Frontal cortex (tissue), 4 donors: ENCODE results near the gene LENEP. TPM values are rescaled to one million over a fixed set of nuclear protein-coding genes. Genes with fewer than 3 reads are reported as not detected.
"Not testable (repeated sequence)": the region's sequence is repeated elsewhere in the genome, so short reads cannot be mapped to it uniquely, and the experiment has no call there.

ENCODE experiments used
- DNase-seq, 2 donors: peaks; one replicate each; pipeline ENCODE4 v3.0.0; 2012; ENCODE audit warnings: low spot score in 2 of 2
- FAIRE-seq: peaks from 2 replicates; lab custom pipeline; 2012; peaks lifted over from hg19 to GRCh38; lab: Jason Lieb, UNC
- total RNA-seq: library from RNA; depleted of rRNA; stranded (reverse); fragments of >200 nt; gene quantifications from one replicate; pipeline ENCODE4 v1.2.3, GENCODE V29; 2014
- donor health status: control.
- donor health status: control.
- donor health status: control.

The LENEP gene
- total RNA-seq, 1 donor from 2014 or later, result 1.2 TPM

DNA sequence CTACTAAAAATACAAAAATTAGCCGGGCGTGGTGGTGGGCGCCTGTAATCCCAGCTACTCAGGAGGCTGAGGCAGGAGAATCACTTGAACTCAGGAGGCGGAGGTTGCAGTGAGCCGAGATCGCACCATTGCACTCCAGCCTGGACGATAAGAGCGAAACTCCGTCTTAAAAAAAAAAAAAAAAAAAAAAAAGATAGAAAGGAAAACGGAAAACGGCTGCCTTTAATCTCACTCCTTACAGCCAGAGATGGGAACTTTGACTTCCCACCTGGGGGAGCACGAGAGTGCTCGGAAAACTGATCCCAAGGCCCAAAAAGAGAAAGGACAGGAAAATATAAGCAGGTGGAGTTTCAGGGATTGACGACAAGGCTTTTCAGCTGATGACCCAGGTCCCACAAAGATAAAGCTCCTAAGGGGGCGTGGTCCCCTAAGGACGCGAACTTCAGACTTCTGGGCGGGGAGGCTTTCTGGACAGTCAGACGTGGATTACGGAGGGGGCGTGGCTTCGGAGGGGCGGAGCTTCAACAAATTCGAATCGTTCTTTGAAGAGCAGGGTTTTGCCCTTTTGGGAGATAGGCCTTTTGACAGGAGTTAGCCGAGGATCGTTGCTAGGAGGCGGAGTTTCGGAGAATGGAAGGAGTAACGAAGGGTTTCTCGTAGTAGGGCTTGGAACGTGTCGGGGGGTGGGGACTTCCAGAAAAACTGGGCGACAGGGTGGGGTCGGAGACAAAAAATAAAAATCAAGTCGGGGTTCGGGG, 19.9 kb upstream of the LENEP start:
- DNase-seq, result peak; percentile 57 to 73
- no peak for FAIRE-seq

GRCh38 chr1:154974102-154974807, 19.1 kb upstream of the LENEP start, which contains the start of gene CKS1B:
Gene CKS1B (plus strand): TSS chr1:154974681. CDS start chr1:154974746, 65 bp downstream.
- DNase-seq (peak; percentile 89 to 90), FAIRE-seq (peak; percentile 97)

GRCh38 chr1:154974808-154975408, 18.5 kb upstream of the LENEP start:
- DNase-seq, result peak; percentile 52 to 68
- no peak for FAIRE-seq

- FAIRE-seq (no peak), DNase-seq (no peak)
Observed at GRCh38 chr1:154975409-154976059, 17.9 kb upstream of the LENEP start.

DNA sequence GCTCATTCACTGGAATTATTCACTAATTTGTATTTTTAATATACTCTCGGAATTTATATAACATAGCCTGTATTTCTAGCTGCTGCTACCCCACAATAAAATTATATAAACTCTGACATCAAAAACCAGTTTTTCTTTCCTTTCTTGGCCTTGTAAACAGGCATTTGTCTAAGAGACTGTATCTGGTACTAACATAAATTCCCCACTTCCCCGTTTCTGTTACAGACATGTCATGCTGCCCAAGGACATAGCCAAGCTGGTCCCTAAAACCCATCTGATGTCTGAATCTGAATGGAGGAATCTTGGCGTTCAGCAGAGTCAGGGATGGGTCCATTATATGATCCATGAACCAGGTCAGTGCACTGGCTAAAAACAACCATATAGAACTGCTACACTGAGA, 15.6 kb upstream of the LENEP start:
- not testable (repeated sequence) for DNase-seq, FAIRE-seq

GRCh38 chr1:154978360-154978759, 15.0 kb upstream of the LENEP start:
- DNase-seq, result no peak
- no peak for FAIRE-seq

GRCh38 chr1:154982341-154982740, 11.0 kb upstream of the LENEP start:
- DNase-seq (no peak), FAIRE-seq (no peak)

DNA sequence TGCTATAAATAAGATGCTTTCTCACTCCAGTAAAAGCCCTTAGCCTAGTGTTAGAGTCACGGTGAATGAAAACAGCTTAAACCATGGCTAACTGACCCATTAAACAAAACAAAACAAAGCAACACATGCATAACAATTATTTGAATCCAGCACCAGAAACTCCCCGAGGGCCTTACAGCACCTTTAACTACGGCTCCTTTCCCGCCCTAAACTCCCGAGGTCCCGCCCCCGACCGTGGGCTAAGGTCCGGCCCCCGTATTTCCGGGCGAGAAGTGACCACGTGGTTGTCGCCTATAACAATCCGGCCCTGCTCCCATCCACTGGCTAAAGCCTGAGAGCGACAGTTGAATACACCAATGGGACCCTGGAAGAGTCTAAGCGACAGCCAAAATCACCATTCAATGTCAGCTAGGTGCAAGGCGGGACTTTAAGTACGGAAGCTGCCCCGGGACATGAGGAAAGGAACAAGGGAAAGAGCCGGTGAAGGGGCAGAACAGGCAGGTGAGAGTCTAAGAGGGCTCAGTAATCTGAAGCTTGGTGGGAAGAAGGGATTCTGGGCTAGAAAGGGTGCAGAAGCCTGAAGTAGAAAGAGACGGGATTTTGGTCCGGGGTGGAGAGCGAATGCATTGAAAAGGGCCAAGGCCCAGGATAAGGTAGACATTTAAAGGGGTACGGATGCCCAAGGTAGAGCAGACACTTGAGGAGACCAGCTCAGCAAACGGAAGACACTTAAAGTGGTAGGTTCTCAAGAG, 10.3 kb upstream of the LENEP start, which contains the start of gene FLAD1:
TSS of gene FLAD1 (plus strand) at position 448 of the 752 bp plus-strand sequence. CDS start 351 bp downstream, outside the sequence.
- peak; percentile 84 to 97 for DNase-seq
- FAIRE-seq, result peak; percentile 86

DNA sequence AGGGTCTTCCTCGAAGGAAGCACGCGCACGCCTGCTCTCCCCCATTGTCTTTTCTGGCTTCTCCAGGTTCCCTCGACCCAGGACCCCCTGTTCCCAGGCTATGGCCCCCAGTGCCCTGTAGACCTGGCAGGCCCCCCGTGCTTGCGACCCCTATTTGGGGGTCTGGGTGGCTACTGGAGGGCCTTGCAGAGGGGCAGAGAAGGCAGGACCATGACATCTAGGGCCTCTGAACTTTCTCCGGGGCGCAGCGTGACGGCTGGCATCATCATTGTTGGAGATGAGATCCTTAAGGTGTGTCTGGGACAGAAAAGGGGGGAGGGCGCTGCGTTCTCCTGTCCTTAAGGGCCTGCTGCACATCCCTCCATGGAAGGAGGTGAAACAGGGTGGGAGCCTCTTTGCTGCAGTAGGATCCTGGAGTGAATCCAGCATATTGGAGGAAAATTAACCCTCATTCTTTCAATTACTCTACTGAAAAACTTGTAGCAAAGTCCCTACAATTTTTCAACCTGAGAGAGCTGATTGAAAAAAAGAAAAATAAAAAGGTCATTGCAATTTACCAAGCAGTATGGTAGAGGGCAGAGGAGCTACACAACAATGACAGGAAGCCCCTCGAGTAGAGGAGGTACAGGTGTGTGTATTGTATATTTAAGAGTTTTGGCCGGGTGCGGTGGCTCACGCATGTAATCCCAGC, 9.5 kb upstream of the LENEP start:
- DNase-seq (no peak), FAIRE-seq (no peak)

DNA sequence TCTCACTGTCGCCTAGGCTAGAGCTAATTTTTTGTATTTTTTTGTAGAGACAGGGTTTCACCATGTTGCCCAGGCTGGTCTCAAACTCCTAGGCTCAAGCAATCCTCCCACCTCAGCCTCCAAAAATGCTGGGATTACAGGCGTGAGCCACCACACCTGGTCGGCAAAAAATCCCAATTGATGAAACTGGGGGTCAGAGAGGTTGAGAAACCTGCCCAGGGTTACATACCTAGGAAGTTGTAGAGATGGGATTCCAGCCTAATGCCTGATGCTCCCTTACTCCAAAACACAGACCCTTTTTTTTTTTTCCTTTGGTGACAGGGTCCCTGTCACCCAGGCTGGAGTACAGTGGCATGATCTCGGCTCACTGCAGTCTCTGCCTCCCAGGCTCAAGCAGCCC, 6.7 kb upstream of the LENEP start:
- not testable (repeated sequence) for DNase-seq

GRCh38 chr1:154987326-154987725, 6.1 kb upstream of the LENEP start:
- no peak for FAIRE-seq
- DNase-seq, result no peak

More for the DNA sequence above, 6.7 kb upstream of the LENEP start:
- FAIRE-seq, result not testable (repeated sequence)

DNA sequence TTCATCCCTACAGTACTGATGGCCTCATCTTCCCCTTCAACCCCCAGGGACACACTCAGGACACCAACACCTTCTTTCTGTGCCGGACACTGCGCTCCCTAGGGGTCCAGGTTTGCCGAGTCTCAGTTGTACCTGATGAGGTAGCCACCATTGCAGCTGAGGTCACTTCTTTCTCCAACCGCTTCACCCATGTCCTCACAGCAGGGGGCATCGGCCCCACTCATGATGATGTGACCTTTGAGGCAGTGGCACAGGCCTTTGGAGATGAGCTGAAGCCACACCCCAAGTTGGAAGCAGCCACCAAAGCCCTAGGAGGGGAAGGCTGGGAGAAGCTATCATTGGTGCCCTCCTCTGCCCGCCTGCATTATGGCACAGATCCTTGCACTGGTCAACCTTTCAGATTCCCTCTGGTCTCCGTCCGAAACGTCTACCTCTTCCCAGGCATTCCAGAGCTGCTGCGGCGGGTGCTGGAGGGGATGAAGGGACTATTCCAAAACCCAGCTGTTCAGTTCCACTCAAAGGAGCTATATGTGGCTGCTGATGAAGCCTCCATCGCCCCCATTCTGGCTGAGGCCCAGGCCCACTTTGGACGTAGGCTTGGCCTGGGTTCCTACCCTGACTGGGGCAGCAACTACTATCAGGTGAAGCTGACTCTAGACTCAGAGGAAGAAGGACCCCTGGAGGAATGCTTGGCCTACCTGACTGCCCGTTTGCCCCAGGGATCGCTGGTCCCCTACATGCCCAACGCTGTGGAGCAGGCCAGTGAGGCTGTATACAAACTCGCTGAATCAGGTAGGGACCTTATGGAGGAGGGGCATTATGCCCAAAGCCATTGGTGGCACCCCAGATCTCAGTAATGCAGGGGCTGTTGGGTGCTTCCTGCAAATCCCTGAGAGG, 5.1 kb upstream of the LENEP start:
- FAIRE-seq, result no peak
- DNase-seq, result no peak

DNA sequence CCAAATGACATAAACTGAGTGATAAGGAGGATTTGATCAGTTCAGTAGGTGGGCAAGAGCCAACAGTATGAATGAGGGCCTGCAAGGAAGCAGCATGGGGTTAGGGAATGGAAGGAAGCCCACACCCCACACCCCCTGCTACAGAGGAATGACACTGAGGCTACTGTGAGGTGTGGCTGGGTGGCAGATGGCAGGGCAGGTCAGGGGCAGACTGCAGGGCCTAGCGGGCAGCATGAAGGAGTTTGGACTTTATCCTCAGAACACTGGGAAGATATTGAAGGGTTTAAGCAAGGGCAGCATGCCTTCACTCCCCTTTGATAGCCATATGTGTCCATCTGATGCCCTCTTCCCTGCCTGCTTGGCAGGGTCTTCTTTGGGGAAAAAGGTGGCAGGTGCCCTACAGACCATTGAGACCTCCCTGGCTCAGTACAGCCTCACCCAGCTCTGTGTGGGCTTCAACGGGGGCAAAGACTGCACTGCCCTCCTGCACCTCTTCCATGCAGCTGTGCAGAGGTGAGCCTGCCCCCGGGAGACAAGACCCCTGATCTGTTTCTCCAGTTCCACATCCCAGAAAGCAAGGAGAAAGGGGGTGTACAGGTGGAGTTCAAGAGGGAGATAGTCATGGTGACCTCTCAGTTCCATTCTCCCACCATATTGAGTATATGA, 4.1 kb upstream of the LENEP start:
- DNase-seq (no peak), FAIRE-seq (no peak)

- FAIRE-seq, result no peak
- DNase-seq, result no peak
Observed at GRCh38 chr1:154990276-154990675, 3.1 kb upstream of the LENEP start.

DNA sequence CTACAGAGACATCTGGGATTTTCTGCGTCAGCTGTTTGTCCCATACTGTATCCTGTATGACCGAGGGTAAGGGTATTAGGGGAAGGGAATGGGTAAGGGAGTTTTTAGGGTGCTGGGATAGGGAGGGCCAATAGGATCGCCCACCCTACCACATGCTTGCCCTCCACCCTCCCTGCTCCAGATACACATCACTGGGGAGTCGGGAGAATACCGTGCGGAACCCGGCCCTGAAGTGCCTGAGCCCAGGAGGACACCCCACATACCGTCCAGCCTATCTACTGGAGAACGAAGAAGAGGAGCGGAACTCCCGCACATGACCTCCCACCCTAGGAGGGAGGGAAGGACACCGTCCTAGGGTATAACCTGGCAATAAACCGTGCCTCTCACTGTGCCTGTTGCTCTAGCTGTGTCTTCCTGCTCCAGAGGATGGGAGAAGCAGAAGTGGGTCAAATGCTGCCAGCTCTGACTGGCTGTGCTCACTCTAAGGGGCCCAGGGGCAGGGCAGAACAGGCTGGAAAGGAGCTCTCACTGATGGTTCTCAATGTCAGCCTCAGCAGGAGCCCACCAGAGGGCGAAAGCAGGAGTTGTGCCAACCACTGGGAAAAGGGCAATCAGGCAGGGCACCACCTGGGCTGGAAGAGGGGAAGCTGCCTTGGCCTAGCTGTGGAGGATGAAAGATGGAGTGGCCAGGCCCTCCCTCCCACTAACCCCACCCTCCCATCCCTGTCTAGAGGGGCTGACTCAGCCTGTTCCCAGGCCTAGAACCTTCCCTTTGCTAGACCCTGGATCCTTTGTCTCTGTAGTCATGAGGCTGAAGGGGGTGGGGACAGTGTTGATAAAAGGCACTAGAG, 440 bp upstream of the LENEP start:
- FAIRE-seq (no peak), DNase-seq (no peak)

DNA sequence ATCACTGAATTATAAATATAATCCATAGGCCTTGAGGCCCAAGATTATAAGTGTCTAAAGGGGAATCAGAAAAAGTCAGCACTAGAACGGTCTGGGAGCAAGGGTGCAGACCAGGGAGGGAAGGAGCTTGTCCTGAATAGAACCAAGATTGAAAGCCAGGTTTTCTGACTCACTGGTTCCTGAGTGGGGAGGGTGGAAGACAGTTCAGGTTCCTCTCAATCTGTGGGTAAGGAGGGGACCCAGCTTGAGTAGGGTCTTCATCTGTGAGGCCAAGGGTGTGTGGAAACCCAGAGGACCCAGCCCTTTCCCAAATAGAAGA, 842 bp downstream of the LENEP start:
- DNase-seq (no peak), FAIRE-seq (no peak)

- no peak for FAIRE-seq
- DNase-seq, result no peak
Observed at GRCh38 chr1:154994591-154994990, 1.2 kb downstream of the LENEP start.
